NCI-H2196 treated with DMSO at 0.1 percent for 48 hours (cell line): ENCODE results near the gene NEK5.
"Not testable (repeated sequence)": the region's sequence is repeated elsewhere in the genome, so short reads cannot be mapped to it uniquely, and the experiment has no call there.

Source experiments
- DNase-seq: peaks from one replicate; lab custom pipeline; 2025; ENCODE audit not compliant: unreplicated experiment; lab: John Stamatoyannopoulos, UW

NEK5 gene

GRCh38 chr13:52082601-52083000, 46.3 kb downstream of the NEK5 start:
- no peak for DNase-seq

- not testable (repeated sequence) for DNase-seq
Observed at GRCh38 chr13:52079891-52080290, 49.0 kb downstream of the NEK5 start.

GRCh38 chr13:52070929-52071523, 57.8 kb downstream of the NEK5 start:
- DNase-seq: no peak

GRCh38 chr13:52067237-52067636, 61.6 kb downstream of the NEK5 start:
- DNase-seq: no peak

- DNase-seq: no peak
Observed at GRCh38 chr13:52061587-52061986, 67.3 kb downstream of the NEK5 start.

- DNase-seq: not testable (repeated sequence)
Observed at GRCh38 chr13:52061064-52061463, 67.8 kb downstream of the NEK5 start.

GRCh38 chr13:52053460-52053859, 75.4 kb downstream of the NEK5 start:
- no peak for DNase-seq

GRCh38 chr13:52051400-52051799, 77.5 kb downstream of the NEK5 start:
- no peak for DNase-seq

GRCh38 chr13:52048516-52048915, 80.4 kb downstream of the NEK5 start:
- no peak for DNase-seq

- no peak for DNase-seq
Observed at GRCh38 chr13:52047463-52047862, 81.4 kb downstream of the NEK5 start.

- DNase-seq: no peak
Observed at GRCh38 chr13:52043675-52044074, 85.2 kb downstream of the NEK5 start.

- no peak for DNase-seq
Observed at GRCh38 chr13:52036037-52036436, 92.8 kb downstream of the NEK5 start.

- DNase-seq: peak; percentile 12
Observed at GRCh38 chr13:52034616-52035226, 94.2 kb downstream of the NEK5 start.

GRCh38 chr13:52033039-52033438, 95.8 kb downstream of the NEK5 start:
- DNase-seq: no peak

- DNase-seq: not testable (repeated sequence)
Observed at GRCh38 chr13:52030401-52030800, 98.5 kb downstream of the NEK5 start.

GRCh38 chr13:52029569-52029968, 99.3 kb downstream of the NEK5 start:
- no peak for DNase-seq

- DNase-seq: no peak
Observed at GRCh38 chr13:52027832-52028231, 101.0 kb downstream of the NEK5 start.

GRCh38 chr13:52026246-52026626, 102.6 kb downstream of the NEK5 start:
- no peak for DNase-seq

GRCh38 chr13:52025475-52026245, 103.2 kb downstream of the NEK5 start:
- DNase-seq: no peak

GRCh38 chr13:52024481-52024880, 104.4 kb downstream of the NEK5 start, which contains the start of gene UTP14C:
Gene UTP14C (plus strand): TSS chr13:52024691. CDS start chr13:52028805, 4,114 bp downstream.
- DNase-seq: no peak

GRCh38 chr13:52022356-52022755, 106.5 kb downstream of the NEK5 start:
- no peak for DNase-seq

GRCh38 chr13:52020191-52020590, 108.7 kb downstream of the NEK5 start:
- DNase-seq: no peak
